Body of pancreas (tissue), 4 donors: ENCODE results near the gene SAMHD1. TPM values are rescaled to one million over a fixed set of nuclear protein-coding genes. Genes with fewer than 3 reads are reported as not detected.

Experiments used
- ATAC-seq: fragments of 150-250 bp; one replicate; pipeline ENCODE4 v1.9.1; 2016
- DNase-seq, 4 donors: peaks; one replicate each; pipeline ENCODE4 v3.0.0-alpha.2; 2019
- H3K27ac ChIP-seq, 4 donors: fragments of 200-600 bp; sonication (generic); 1 replicate in 3 of 4; 2 replicates in 1 of 4; pipeline versions ENCODE4 v1.5.1 to v1.6.1; 2016 to 2019; ENCODE audit warnings: mild to moderate bottlenecking in 1 of 4, mixed read lengths in 1 of 4, moderate library complexity in 1 of 4
- H3K27me3 ChIP-seq, 2 donors: fragments of 200-600 bp; sonication (generic); one replicate each; pipeline ENCODE4 v1.6.0; 2016; ENCODE audit warnings: mild to moderate bottlenecking in 1 of 2
- H3K36me3 ChIP-seq, 2 donors: fragments of 200-600 bp; sonication (generic); replicated peaks in 1 of 2; 2 replicates each; pipeline ENCODE4 v1.5.1; 2016; ENCODE audit warnings: low read depth in 2 of 2; ENCODE audit not compliant: insufficient read depth in 1 of 2
- H3K4me1 ChIP-seq: fragments of 200-600 bp; sonication (generic); one replicate; pipeline ENCODE4 v1.6.0; 2016
- H3K4me3 ChIP-seq, 2 donors: fragments of 200-600 bp; sonication (generic); 1 replicate in 1 of 2; 2 replicates in 1 of 2; pipeline ENCODE4 v1.5.1; 2016 to 2019
- H3K9me3 ChIP-seq, 3 donors: fragments of 200-600 bp; sonication (generic); 1 replicate in 2 of 3; 2 replicates in 1 of 3; pipeline ENCODE4 v1.5.1; 2016
- CTCF ChIP-seq, 7 experiments: fragments of 450-650 bp in 4 of 7; fragments of 200-600 bp in 3 of 7; sonication (generic) in 3 of 7; IDR thresholded peaks; one replicate each; pipeline ENCODE4 v1.5.1; 2016 to 2019; ENCODE audit warnings: antibody characterized with exemption in 7 of 7
- POLR2A ChIP-seq, 3 donors: fragments of 450-650 bp; IDR thresholded peaks; one replicate each; pipeline ENCODE4 v1.6.1; 2016; ENCODE audit warnings: antibody characterized with exemption in 3 of 3, mild to moderate bottlenecking in 2 of 3
- WGBS, 2 donors: methylation state at CpG; one replicate each; pipeline ENCODE4 v1.1.5; 2017; 5-methylcytosine and 5-hydroxymethylcytosine counted together
- intact Hi-C: fragments of 100-400 bp; cut with DNase I; formaldehyde crosslinking; loops from one replicate; pipeline ENCODE4 v1.15.1; 2023
- total RNA-seq, 2 donors: library from RNA; depleted of rRNA; stranded (reverse); fragments of >200 nt; gene quantifications; one replicate each; pipeline ENCODE4 v1.1.0, GENCODE V29; 2016

Gene SAMHD1
- total RNA-seq, 2 donors from 2014 or later = 87.7 to 116 TPM

GRCh38 chr20:36926653-36927200 lies 24.8 kb downstream of the SAMHD1 start:
- 82 to 87% methylated on average over 6 of the region's 6 CpGs for WGBS, 2 donors

GRCh38 chr20:36925234-36925633 lies 26.3 kb downstream of the SAMHD1 start:
- H3K27me3 ChIP-seq = no peaks in the 10 kb centered on the region
- no peak overlapping the region for H3K4me3 ChIP-seq
- ATAC-seq (no peak), DNase-seq (no peak)
- 74 to 78% methylated on average over 2 of the region's 2 CpGs for WGBS, 2 donors
- TF ChIP-seq CTCF (IDR thresholded peaks at IDR 0.05) (no peak), POLR2A (IDR thresholded peaks at IDR 0.05) (no peak)
- peaks cover 5 to 22% of the 10 kb centered on the region in 2 donors for H3K36me3 ChIP-seq
- no peaks in the 10 kb centered on the region for H3K9me3 ChIP-seq
- H3K4me1 ChIP-seq = no peaks in the 10 kb centered on the region
- no peak overlapping the region for H3K27ac ChIP-seq
- intact Hi-C loops = no loop called here

More at GRCh38 chr20:36926653-36927200, 24.8 kb downstream of the SAMHD1 start:
- TF ChIP-seq CTCF (IDR thresholded peaks at IDR 0.05) (no peak), POLR2A (IDR thresholded peaks at IDR 0.05) (no peak)
- intact Hi-C loops = no loop called here
- Histone ChIP-seq H3K9me3 (no peaks in the 10 kb centered on the region), H3K4me1 (peaks cover 7% of the 10 kb centered on the region), H3K36me3 (peaks cover 5 to 26% of the 10 kb centered on the region in 2 donors), H3K4me3 (no peak overlapping the region), H3K27ac (no peak overlapping the region), H3K27me3 (no peaks in the 10 kb centered on the region)
- ATAC-seq = no peak
- no peak for DNase-seq

GRCh38 chr20:36924167-36925045 lies 27.1 kb downstream of the SAMHD1 start:
- no peak for ATAC-seq
- no peaks in the 10 kb centered on the region for H3K9me3 ChIP-seq
- DNase-seq = no peak
- WGBS, 2 donors = 79 to 85% methylated on average over 9 of the region's 9 CpGs
- H3K4me1 ChIP-seq = no peaks in the 10 kb centered on the region
- TF ChIP-seq CTCF (IDR thresholded peaks at IDR 0.05) (no peak), POLR2A (IDR thresholded peaks at IDR 0.05) (no peak)
- H3K36me3 ChIP-seq = peaks cover 5 to 20% of the 10 kb centered on the region in 2 donors
- H3K4me3 ChIP-seq = no peak overlapping the region
- intact Hi-C loops = no loop called here
- H3K27ac ChIP-seq = no peak overlapping the region
- no peaks in the 10 kb centered on the region for H3K27me3 ChIP-seq

- peaks cover under 1 to 20% of the 10 kb centered on the region in 2 donors for H3K36me3 ChIP-seq
- no peak for TF ChIP-seq CTCF (IDR thresholded peaks at IDR 0.05)
- no peak for TF ChIP-seq POLR2A (IDR thresholded peaks at IDR 0.05)
- H3K27me3 ChIP-seq = no peaks in the 10 kb centered on the region
- DNase-seq (no peak), ATAC-seq (no peak)
- no peak overlapping the region for H3K27ac ChIP-seq
- H3K4me3 ChIP-seq = no peak overlapping the region
- intact Hi-C loops = no loop called here
- WGBS, 2 donors = 82 to 98% methylated on average over 7 to 8 of the region's 8 CpGs
- no peaks in the 10 kb centered on the region for H3K9me3 ChIP-seq
- H3K4me1 ChIP-seq = no peaks in the 10 kb centered on the region
Measured at GRCh38 chr20:36920334-36920730, 31.2 kb downstream of the SAMHD1 start.
